ENCODE data around the gene OR1D2.
"Not testable (repeated sequence)": the region's sequence is repeated elsewhere in the genome, so short reads cannot be mapped to it uniquely, and the experiment has no call there.

OR1D2 gene, protein sequence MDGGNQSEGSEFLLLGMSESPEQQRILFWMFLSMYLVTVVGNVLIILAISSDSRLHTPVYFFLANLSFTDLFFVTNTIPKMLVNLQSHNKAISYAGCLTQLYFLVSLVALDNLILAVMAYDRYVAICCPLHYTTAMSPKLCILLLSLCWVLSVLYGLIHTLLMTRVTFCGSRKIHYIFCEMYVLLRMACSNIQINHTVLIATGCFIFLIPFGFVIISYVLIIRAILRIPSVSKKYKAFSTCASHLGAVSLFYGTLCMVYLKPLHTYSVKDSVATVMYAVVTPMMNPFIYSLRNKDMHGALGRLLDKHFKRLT

GRCh38 chr17:3104322-3104721 is at the start of gene OR1D2:
TSS of gene OR1D2 (minus strand) at chr17:3104422. CDS start at chr17:3092996, 11,426 bp downstream.
- no peak for DNase-seq

- not testable (repeated sequence) for DNase-seq
Observed at GRCh38 chr17:3137494-3137893, 33.3 kb upstream of the OR1D2 start.

GRCh38 chr17:3127451-3127850 is 23.2 kb upstream of the OR1D2 start, which contains the start of gene OR1G1:
TSS of gene OR1G1 (minus strand) at chr17:3127551. CDS start at chr17:3127551, 0 bp downstream.
- DNase-seq, result no peak

- DNase-seq, result not testable (repeated sequence)
Observed at GRCh38 chr17:3073850-3074249, 30.4 kb downstream of the OR1D2 start.

DNA sequence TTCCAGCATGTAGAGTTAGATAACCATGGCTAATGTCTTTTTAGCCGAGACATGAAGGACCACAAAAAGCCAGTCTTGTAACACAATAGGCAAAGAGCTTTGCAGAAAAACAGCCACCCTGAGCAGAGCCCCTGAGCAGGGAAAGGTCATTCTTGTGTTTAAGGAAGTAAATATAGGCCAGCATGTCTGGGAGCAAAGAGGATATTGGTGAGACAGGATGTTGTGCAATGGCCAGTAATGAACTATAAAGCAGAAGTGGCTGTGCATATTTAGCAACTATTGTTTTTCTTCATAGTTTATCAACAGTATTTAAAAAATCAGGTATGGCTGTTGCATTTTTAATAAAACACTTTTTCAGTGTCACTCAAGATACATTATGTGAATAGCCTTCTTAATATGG is 39.0 kb downstream of the OR1D2 start:
- DNase-seq, result not testable (repeated sequence)

DNA sequence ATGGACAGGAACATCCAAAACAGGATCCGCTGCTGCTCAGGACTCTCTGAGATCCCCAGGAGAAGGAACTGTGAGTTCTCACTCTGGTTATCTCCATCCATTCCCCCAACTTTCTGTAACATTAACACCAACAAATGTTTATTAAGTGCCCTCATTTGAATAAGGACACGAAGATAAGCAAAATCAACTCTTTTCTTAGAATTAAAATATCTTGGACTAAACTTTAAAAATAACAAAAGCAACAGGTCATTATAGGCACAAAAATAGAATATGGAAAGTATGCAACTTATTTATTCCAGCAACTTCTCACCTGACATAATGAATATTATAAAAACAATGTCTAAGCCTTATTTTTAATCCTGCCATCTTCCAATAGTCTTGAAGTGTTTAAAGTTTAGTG is 40.7 kb downstream of the OR1D2 start, which contains the start of gene OR1D5:
OR1D5 (minus strand) TSS at position 101 of the 400 bp plus-strand sequence; CDS start at position 101, 0 bp downstream.
- DNase-seq, result not testable (repeated sequence)

GRCh38 chr17:3062824-3063377 is 41.3 kb downstream of the OR1D2 start:
- DNase-seq, result not testable (repeated sequence)

- DNase-seq, result not testable (repeated sequence)
Observed at GRCh38 chr17:3054868-3055267, 49.4 kb downstream of the OR1D2 start.

- DNase-seq, result no peak
Observed at GRCh38 chr17:3049705-3050295, 54.4 kb downstream of the OR1D2 start.

DNA sequence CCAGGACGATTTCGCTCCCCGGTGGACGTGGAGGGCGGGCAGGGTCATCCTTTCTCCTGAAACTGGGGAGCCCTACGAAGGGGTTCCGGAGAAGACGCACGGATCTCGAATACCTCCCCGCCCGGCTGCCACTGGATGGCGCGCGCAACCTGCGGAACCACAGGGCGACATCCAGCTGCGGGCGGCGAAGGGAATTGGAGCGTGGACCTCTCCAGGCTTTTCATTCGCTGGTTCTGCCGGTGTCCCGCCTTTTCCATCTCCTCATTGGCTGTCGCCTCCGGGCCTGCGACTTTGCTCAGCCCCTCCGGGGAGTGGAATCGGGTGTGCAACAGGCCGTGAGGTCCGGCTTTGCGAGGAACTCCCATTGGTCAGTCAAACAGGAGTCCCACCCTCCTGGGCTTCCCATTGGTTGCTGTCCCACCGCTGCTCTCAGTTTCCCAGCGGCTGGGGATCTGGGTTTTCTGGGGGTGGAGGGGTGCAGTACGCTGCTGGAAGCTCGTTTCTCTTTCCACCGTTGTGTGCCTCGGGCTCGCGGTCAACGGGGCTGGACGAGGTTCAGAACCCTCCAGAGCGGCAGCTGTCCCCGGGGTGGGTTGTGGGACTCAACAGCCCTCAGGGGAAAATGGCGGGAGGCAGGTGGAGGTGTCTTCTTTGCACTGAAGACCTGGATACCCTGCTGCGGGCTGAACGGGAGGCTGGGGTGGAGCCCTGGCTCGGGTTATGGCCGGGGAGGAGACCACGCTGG is 55.3 kb downstream of the OR1D2 start:
- peak; percentile 91 for DNase-seq

DNA sequence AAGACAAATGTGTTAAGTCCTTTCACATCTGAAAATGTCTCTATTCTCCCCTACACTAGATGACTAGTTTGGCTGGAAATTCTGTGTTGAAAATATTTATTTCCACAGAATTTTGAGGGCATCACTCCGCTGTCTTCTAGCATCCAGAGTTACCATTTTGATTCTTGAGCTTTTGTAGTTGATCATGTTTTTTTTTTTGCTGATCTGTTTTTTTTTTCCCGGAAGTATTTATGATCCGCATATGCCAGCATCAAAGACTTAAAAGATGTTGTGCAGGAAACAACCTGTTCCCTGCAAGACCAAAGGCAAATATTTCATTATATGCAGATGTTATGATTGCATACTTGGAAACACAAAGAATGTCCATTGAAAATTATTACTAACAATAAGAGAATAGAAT is 57.5 kb downstream of the OR1D2 start:
- DNase-seq, result no peak

GRCh38 chr17:3043737-3044365 is 60.4 kb downstream of the OR1D2 start:
- no peak for DNase-seq

GRCh38 chr17:3040882-3041281 is 63.3 kb downstream of the OR1D2 start:
- no peak for DNase-seq

- no peak for DNase-seq
Observed at GRCh38 chr17:3039736-3040135, 64.5 kb downstream of the OR1D2 start.

DNA sequence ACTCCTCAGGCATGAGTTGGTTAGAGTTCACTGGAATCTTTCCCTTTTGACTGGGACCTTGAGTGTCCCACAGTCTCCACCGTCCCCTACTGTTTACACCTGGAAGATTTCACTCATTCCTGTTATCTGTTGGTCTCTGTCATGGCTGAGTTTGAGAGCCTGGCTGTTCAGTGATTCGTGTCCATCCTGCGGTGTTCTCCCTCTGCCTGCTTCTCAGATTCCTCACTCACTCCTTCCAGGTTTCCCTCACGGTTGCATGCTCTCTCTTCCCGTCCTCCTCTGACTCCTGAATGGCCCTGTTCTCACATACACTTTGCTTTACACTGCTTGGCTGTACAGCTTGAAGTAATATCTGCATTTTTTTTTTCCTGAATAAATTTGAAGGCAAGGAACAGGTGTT is 65.3 kb downstream of the OR1D2 start:
- DNase-seq, result no peak
